ENCODE data around the gene KIF26A.

The KIF26A gene

GRCh38 chr14:104147346-104148125, 9.1 kb downstream of the KIF26A start:
- no peaks in the 10 kb centered on the region for H3K4me1 ChIP-seq (ENCODE audit: insufficient read depth, low read length, severe bottlenecking)
- H3K9me3 ChIP-seq (ENCODE audit: low read length) = no peaks in the 10 kb centered on the region
- no peak overlapping the region for H3K27ac ChIP-seq (ENCODE audit: low read depth, low read length, poor library complexity, severe bottlenecking)
- H3K27me3 ChIP-seq (ENCODE audit: insufficient read depth, low read length) = peaks cover 10% of the 10 kb centered on the region; the same call in 1 of the 2 replicates
- H3K79me2 ChIP-seq (ENCODE audit: insufficient read depth, low read length) = no peaks in the 10 kb centered on the region
- no peaks in the 10 kb centered on the region for H3K36me3 ChIP-seq (ENCODE audit: insufficient read depth, low read length)
- H3K4me2 ChIP-seq (ENCODE audit: low read length) = no peak overlapping the region
- H3K9me2 ChIP-seq (ENCODE audit: low read depth, low read length) = no peaks in the 10 kb centered on the region
- H3K9ac ChIP-seq (ENCODE audit: low read length) = no peak overlapping the region
- no peak overlapping the region for H2AFZ ChIP-seq (ENCODE audit: low read length)
- TF ChIP-seq EZH2 (IDR thresholded peaks at IDR 0.05; ENCODE audit: borderline replicate concordance, low read length) (no peak), CTCF (IDR thresholded peaks at IDR 0.05; ENCODE audit: low read length) (no peak)
- no peaks in the 10 kb centered on the region for H3F3A ChIP-seq (ENCODE audit: insufficient read depth, low read length)
- no peaks in the 10 kb centered on the region for H4K20me1 ChIP-seq (ENCODE audit: insufficient read depth, low read length)
- H3K4me3 ChIP-seq (ENCODE audit: low read depth, low read length, poor library complexity, severe bottlenecking) = no peak overlapping the region

- Histone ChIP-seq H3K9ac (ENCODE audit: low read length) (no peak overlapping the region), H3K27me3 (ENCODE audit: insufficient read depth, low read length) (peaks cover 10% of the 10 kb centered on the region; the same call in 1 of the 2 replicates), H3K27ac (ENCODE audit: low read depth, low read length, poor library complexity, severe bottlenecking) (no peak overlapping the region), H3K9me3 (ENCODE audit: low read length) (no peaks in the 10 kb centered on the region), H3K4me1 (ENCODE audit: insufficient read depth, low read length, severe bottlenecking) (no peaks in the 10 kb centered on the region), H3F3A (ENCODE audit: insufficient read depth, low read length) (no peaks in the 10 kb centered on the region), H3K4me2 (ENCODE audit: low read length) (no peak overlapping the region), H3K36me3 (ENCODE audit: insufficient read depth, low read length) (no peaks in the 10 kb centered on the region), H3K79me2 (ENCODE audit: insufficient read depth, low read length) (no peaks in the 10 kb centered on the region), H2AFZ (ENCODE audit: low read length) (no peak overlapping the region), H4K20me1 (ENCODE audit: insufficient read depth, low read length) (no peaks in the 10 kb centered on the region), H3K9me2 (ENCODE audit: low read depth, low read length) (no peaks in the 10 kb centered on the region), H3K4me3 (ENCODE audit: low read depth, low read length, poor library complexity, severe bottlenecking) (no peak overlapping the region)
- TF ChIP-seq CTCF (IDR thresholded peaks at IDR 0.05; ENCODE audit: low read length) (no peak), EZH2 (IDR thresholded peaks at IDR 0.05; ENCODE audit: borderline replicate concordance, low read length) (no peak)
Measured at GRCh38 chr14:104148433-104149277, 10.3 kb downstream of the KIF26A start.

GRCh38 chr14:104149278-104149595, 10.8 kb downstream of the KIF26A start:
- Histone ChIP-seq H3K79me2 (ENCODE audit: insufficient read depth, low read length) (no peaks in the 10 kb centered on the region), H2AFZ (ENCODE audit: low read length) (no peak overlapping the region), H3K4me1 (ENCODE audit: insufficient read depth, low read length, severe bottlenecking) (no peaks in the 10 kb centered on the region), H3K36me3 (ENCODE audit: insufficient read depth, low read length) (no peaks in the 10 kb centered on the region), H3K27me3 (ENCODE audit: insufficient read depth, low read length) (peaks cover 10% of the 10 kb centered on the region; the same call in 1 of the 2 replicates), H3K4me3 (ENCODE audit: low read depth, low read length, poor library complexity, severe bottlenecking) (no peak overlapping the region), H3K9ac (ENCODE audit: low read length) (no peak overlapping the region), H3K27ac (ENCODE audit: low read depth, low read length, poor library complexity, severe bottlenecking) (no peak overlapping the region), H3K4me2 (ENCODE audit: low read length) (no peak overlapping the region), H3K9me3 (ENCODE audit: low read length) (no peaks in the 10 kb centered on the region), H4K20me1 (ENCODE audit: insufficient read depth, low read length) (no peaks in the 10 kb centered on the region), H3K9me2 (ENCODE audit: low read depth, low read length) (no peaks in the 10 kb centered on the region), H3F3A (ENCODE audit: insufficient read depth, low read length) (no peaks in the 10 kb centered on the region)
- TF ChIP-seq CTCF (IDR thresholded peaks at IDR 0.05; ENCODE audit: low read length) (no peak), EZH2 (IDR thresholded peaks at IDR 0.05; ENCODE audit: borderline replicate concordance, low read length) (no peak)

All from OCI-LY1 (cell line).